ENCODE measurements around the gene SEMA3E.
"Not testable (repeated sequence)": the region's sequence is repeated elsewhere in the genome, so short reads cannot be mapped to it uniquely, and the experiment has no call there.

The SEMA3E gene

DNA sequence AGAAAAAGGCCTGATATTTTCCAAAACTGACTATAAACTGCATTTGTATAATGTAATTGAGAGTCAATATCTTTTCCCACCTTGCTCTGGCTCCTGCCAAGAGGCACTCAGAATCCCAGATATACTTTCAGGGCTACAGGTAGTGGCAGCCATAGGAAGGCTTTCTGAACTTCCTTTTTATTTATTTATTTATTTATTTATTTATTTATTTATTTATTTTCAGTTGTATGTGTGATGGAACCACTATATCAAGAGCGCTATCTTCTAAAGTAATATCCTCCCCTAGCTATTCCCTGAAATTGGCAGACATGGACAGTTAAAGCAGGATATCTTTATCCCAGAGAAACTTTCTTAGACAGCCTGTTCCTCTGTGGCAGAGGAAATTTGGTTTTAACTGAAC is 86.7 kb downstream of the SEMA3E start:
- Mint-ChIP-seq H3K36me3 (ENCODE audit: low read depth) (no peaks in the 10 kb centered on the region), H3K27ac (no peak overlapping the region), H3K27me3 (ENCODE audit: low read depth) (no peaks in the 10 kb centered on the region), H3K4me3 (no peak overlapping the region), H3K9me3 (peaks cover 9% of the 10 kb centered on the region), H3K4me1 (ENCODE audit: low read depth) (no peaks in the 10 kb centered on the region)
- DNase-seq (ENCODE audit: low spot score), result no peak

DNA sequence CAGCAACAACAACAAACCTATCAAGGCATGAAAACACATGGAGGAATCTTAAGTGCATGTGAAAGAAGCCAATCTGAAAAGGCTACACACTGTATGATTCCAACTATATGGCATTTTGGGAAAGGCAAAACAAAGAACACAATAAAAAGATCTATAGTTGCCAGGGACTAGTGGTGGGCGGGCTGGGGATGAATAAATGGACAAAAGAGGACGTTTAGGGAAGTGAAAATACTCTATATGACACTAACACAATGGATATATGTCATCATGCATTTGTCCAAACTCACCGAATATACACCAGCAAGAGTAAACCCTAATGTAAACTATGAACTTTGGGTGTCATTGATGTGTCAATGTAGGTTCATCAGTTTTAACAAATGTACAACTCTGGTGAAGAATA is 89.1 kb downstream of the SEMA3E start:
- Mint-ChIP-seq H3K36me3 (ENCODE audit: low read depth) (no peaks in the 10 kb centered on the region), H3K4me1 (ENCODE audit: low read depth) (no peaks in the 10 kb centered on the region), H3K9me3 (no peaks in the 10 kb centered on the region), H3K4me3 (no peak overlapping the region), H3K27me3 (ENCODE audit: low read depth) (no peaks in the 10 kb centered on the region), H3K27ac (no peak overlapping the region)
- DNase-seq (ENCODE audit: low spot score), result no peak

GRCh38 chr7:83552556-83552955 is 96.4 kb downstream of the SEMA3E start:
- not testable (repeated sequence) for H3K27ac Mint-ChIP-seq; H3K4me3 Mint-ChIP-seq; H3K36me3 Mint-ChIP-seq (ENCODE audit: low read depth); H3K27me3 Mint-ChIP-seq (ENCODE audit: low read depth); H3K4me1 Mint-ChIP-seq (ENCODE audit: low read depth); DNase-seq (ENCODE audit: low spot score)
- H3K9me3 Mint-ChIP-seq, result peaks cover 13% of the 10 kb centered on the region

DNA sequence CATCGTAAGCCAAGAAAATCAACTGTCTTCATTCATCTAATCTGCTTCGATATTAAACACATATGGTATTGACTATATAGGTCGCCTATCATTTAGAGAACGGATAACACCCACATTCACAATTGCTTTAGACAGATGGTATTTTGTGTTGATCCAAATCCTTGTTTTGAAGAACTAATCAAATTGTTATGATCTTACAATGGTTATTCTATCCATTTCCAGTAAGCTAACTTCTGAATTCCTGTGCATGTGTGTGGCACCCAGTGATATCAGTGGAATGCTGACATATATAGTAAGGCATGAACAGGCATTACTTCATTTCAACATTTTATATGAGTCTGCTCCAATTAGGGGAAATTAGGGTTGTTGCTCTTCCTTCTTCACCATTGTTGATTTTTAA is 98.8 kb downstream of the SEMA3E start:
- Mint-ChIP-seq H3K9me3 (peaks cover 13% of the 10 kb centered on the region), H3K4me3 (no peak overlapping the region), H3K4me1 (ENCODE audit: low read depth) (no peaks in the 10 kb centered on the region), H3K27ac (no peak overlapping the region), H3K27me3 (ENCODE audit: low read depth) (no peaks in the 10 kb centered on the region), H3K36me3 (ENCODE audit: low read depth) (no peaks in the 10 kb centered on the region)
- DNase-seq (ENCODE audit: low spot score), result no peak

DNA sequence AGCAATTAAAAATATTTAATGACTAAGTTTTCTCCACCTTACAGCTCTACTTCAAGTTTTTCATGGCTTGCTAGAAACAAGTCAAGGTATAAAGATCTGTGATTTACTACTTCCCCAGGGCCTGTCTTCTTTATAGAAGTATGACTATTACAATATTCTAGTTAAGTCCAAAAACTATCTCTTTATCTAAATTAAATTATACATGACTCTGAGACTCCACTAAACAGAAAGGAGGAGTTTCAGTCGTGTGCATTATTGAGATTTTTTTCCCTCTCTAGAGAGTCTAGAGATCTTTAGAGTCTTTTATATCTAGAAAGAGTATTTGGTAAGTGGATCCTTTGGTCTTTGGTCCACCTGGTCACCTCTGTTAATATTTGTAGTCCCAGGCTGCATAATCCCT is 100.7 kb downstream of the SEMA3E start:
- Mint-ChIP-seq H3K4me3 (no peak overlapping the region), H3K27ac (no peak overlapping the region), H3K9me3 (peaks cover 12% of the 10 kb centered on the region), H3K27me3 (ENCODE audit: low read depth) (no peaks in the 10 kb centered on the region), H3K4me1 (ENCODE audit: low read depth) (no peaks in the 10 kb centered on the region), H3K36me3 (ENCODE audit: low read depth) (no peaks in the 10 kb centered on the region)
- DNase-seq (ENCODE audit: low spot score), result no peak

DNA sequence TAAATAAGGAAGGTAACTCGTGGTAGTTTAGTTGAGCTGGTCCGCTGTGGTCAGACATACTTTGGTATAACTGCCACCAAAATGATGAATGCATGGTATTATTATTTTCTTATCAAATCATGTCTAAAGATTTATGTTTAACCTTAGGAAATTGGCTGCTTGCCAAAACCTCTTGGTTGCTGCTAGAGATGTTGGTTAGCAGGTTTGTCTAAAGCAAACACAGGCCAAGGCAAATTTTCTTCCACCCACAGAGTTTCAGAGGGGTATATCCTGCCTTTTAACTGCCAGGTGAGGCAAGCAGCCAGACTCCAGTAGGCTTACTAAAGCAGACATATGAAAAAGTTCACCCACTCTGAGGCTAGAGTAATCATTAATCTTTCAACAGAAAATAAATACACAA is 101.4 kb downstream of the SEMA3E start:
- peaks cover 7% of the 10 kb centered on the region for H3K9me3 Mint-ChIP-seq
- H3K36me3 Mint-ChIP-seq (ENCODE audit: low read depth), result no peaks in the 10 kb centered on the region
- DNase-seq (ENCODE audit: low spot score), result no peak
- no peak overlapping the region for H3K4me3 Mint-ChIP-seq
- no peaks in the 10 kb centered on the region for H3K4me1 Mint-ChIP-seq (ENCODE audit: low read depth)
- H3K27me3 Mint-ChIP-seq (ENCODE audit: low read depth), result no peaks in the 10 kb centered on the region
- H3K27ac Mint-ChIP-seq, result no peak overlapping the region

GRCh38 chr7:83546586-83546985 is 102.4 kb downstream of the SEMA3E start:
- Mint-ChIP-seq H3K9me3 (peaks cover 7% of the 10 kb centered on the region), H3K36me3 (ENCODE audit: low read depth) (no peaks in the 10 kb centered on the region), H3K27ac (no peak overlapping the region), H3K27me3 (ENCODE audit: low read depth) (no peaks in the 10 kb centered on the region), H3K4me1 (ENCODE audit: low read depth) (no peaks in the 10 kb centered on the region), H3K4me3 (no peak overlapping the region)
- no peak for DNase-seq (ENCODE audit: low spot score)

DNA sequence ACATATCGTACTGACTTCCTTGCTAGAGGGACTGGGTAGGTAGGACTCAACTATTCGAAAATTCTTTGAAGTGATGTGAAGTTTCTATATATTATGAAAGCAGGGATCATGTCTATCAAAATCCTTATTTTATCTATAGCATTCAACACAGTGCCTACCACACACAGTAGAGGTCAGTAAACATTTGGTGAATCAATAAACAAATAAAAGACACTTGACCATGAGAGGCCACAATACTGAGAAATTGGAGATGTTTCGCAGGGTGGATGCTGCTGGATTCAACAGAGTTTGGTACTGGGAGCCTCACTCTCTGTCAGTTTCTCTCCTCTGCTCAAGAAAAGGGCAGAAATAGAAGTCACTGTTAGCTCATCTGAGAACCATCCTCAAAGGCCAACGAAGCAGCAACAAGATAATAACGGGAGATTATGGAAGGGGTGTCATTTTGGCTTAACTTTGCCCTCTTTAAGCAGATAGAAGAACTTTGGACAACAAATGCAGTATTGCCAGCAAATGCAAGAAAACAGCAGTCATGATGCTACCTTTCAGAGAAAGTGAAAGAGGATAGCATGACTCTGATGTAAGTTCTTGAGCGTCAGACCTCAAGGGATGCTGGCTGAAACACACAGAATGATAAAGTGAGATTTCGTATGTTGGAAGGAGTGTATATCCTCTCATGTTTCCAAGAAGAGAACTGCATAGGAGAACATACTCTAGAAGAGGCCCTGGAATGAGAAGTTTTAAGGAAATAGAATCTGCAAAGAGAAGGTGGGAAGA is 107.6 kb downstream of the SEMA3E start:
- no peaks in the 10 kb centered on the region for H3K9me3 Mint-ChIP-seq
- no peaks in the 10 kb centered on the region for H3K27me3 Mint-ChIP-seq (ENCODE audit: low read depth)
- H3K4me3 Mint-ChIP-seq, result no peak overlapping the region
- DNase-seq (ENCODE audit: low spot score), result no peak
- H3K27ac Mint-ChIP-seq, result no peak overlapping the region
- H3K4me1 Mint-ChIP-seq (ENCODE audit: low read depth), result no peaks in the 10 kb centered on the region
- H3K36me3 Mint-ChIP-seq (ENCODE audit: low read depth), result no peaks in the 10 kb centered on the region

DNA sequence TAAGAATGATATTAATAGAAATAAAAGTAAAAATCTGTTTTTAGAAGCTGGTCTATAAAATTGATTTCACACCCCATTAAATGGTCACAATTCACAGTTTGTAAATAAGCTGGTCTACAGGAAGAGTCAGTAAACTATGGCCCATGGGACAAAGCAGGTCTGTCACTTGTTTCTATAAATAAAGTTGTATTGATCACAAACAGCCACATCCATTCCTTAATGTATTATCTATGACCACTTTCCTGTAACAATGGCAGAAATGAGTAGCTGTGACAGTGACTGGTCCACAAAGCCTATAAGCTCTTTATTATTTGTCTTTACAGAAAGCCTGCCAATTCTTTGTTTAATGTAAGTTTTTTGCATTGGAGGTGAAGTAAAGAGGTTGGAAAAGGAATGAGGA is 114.5 kb downstream of the SEMA3E start:
- Mint-ChIP-seq H3K36me3 (ENCODE audit: low read depth) (no peaks in the 10 kb centered on the region), H3K9me3 (no peaks in the 10 kb centered on the region), H3K4me1 (ENCODE audit: low read depth) (no peaks in the 10 kb centered on the region), H3K27ac (no peak overlapping the region), H3K4me3 (no peak overlapping the region), H3K27me3 (ENCODE audit: low read depth) (no peaks in the 10 kb centered on the region)
- DNase-seq (ENCODE audit: low spot score), result no peak

DNA sequence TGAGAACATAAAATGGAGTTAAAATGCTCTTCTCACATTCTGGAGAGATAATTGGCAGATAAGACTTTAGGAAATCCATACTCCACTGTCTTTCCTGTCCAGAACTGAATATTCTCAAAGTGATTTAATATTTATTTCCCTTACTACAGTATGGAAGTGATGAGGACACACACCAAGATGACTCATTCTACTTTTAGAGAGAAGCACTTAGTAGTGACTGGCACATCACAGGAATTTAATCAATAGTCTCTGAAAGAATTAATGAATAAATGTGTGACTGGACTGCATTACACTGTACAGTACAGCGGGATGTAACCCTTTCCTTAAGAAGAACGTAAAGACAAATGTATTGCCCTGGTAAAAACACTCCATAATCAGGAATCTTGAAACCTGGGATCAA is 116.7 kb downstream of the SEMA3E start:
- H3K27me3 Mint-ChIP-seq (ENCODE audit: low read depth), result no peaks in the 10 kb centered on the region
- H3K4me3 Mint-ChIP-seq, result no peak overlapping the region
- H3K27ac Mint-ChIP-seq, result no peak overlapping the region
- no peaks in the 10 kb centered on the region for H3K4me1 Mint-ChIP-seq (ENCODE audit: low read depth)
- H3K9me3 Mint-ChIP-seq, result no peaks in the 10 kb centered on the region
- no peaks in the 10 kb centered on the region for H3K36me3 Mint-ChIP-seq (ENCODE audit: low read depth)
- no peak for DNase-seq (ENCODE audit: low spot score)

DNA sequence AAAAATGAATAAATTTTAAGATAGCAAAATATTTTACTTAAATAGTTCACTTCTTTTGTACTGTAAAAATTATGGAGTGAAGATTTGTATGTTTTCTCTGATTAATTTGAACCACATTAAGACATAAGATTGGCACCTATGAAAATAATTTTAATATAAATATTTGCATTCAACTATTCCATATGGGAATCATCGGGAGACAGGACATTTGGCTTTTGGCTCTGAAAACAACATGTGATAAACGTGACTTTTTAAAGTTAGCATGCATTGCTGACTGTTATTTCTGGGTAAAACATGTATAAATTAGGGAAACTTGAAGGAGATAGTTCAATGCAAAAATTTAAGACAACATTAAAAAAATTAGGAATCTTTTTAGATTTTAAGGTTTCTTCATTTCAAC is 117.2 kb downstream of the SEMA3E start:
- Mint-ChIP-seq H3K27me3 (ENCODE audit: low read depth) (no peaks in the 10 kb centered on the region), H3K4me1 (ENCODE audit: low read depth) (no peaks in the 10 kb centered on the region), H3K36me3 (ENCODE audit: low read depth) (no peaks in the 10 kb centered on the region), H3K27ac (no peak overlapping the region), H3K9me3 (no peaks in the 10 kb centered on the region), H3K4me3 (no peak overlapping the region)
- DNase-seq (ENCODE audit: low spot score), result no peak

- Mint-ChIP-seq H3K4me1 (ENCODE audit: low read depth) (no peaks in the 10 kb centered on the region), H3K27me3 (ENCODE audit: low read depth) (no peaks in the 10 kb centered on the region), H3K9me3 (peaks cover 4% of the 10 kb centered on the region), H3K27ac (no peak overlapping the region), H3K4me3 (no peak overlapping the region), H3K36me3 (ENCODE audit: low read depth) (no peaks in the 10 kb centered on the region)
- DNase-seq (ENCODE audit: low spot score), result no peak
Measured at GRCh38 chr7:83528925-83529423, 120.0 kb downstream of the SEMA3E start.

GRCh38 chr7:83524277-83525075 is 124.5 kb downstream of the SEMA3E start:
- H3K9me3 Mint-ChIP-seq, result peaks cover 4% of the 10 kb centered on the region
- no peaks in the 10 kb centered on the region for H3K36me3 Mint-ChIP-seq (ENCODE audit: low read depth)
- no peak overlapping the region for H3K27ac Mint-ChIP-seq
- H3K4me3 Mint-ChIP-seq, result no peak overlapping the region
- H3K4me1 Mint-ChIP-seq (ENCODE audit: low read depth), result no peaks in the 10 kb centered on the region
- DNase-seq (ENCODE audit: low spot score), result no peak
- H3K27me3 Mint-ChIP-seq (ENCODE audit: low read depth), result no peaks in the 10 kb centered on the region

DNA sequence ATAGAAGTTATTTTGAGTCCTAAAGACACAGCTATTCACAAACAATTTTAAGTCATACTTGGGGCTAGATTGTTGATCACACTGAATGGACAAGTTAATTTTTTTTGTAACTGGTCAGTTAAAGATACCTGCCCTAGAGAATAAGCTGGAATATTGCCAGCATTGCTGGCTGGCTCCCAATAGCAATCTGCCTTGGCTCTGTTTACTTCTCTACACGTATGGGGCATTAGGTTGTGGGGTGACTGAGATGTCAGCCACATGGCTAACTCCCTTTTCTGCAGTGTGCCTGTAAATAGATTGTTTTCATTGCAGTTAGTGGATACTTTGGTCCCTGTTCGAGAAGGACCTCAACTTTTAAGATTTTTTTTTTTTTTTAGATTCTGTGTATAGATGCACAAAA is 128.2 kb downstream of the SEMA3E start:
- no peak for DNase-seq (ENCODE audit: low spot score)
- H3K36me3 Mint-ChIP-seq (ENCODE audit: low read depth), result no peaks in the 10 kb centered on the region
- no peak overlapping the region for H3K27ac Mint-ChIP-seq
- H3K9me3 Mint-ChIP-seq, result peaks cover 4% of the 10 kb centered on the region
- no peaks in the 10 kb centered on the region for H3K4me1 Mint-ChIP-seq (ENCODE audit: low read depth)
- no peak overlapping the region for H3K4me3 Mint-ChIP-seq
- H3K27me3 Mint-ChIP-seq (ENCODE audit: low read depth), result no peaks in the 10 kb centered on the region
